DMS79 (cell line): ENCODE data around the gene FSTL5.

Experiments used
- DNase-seq: peaks from one replicate; lab custom pipeline; 2025; lab: John Stamatoyannopoulos, UW

FSTL5 gene

DNA sequence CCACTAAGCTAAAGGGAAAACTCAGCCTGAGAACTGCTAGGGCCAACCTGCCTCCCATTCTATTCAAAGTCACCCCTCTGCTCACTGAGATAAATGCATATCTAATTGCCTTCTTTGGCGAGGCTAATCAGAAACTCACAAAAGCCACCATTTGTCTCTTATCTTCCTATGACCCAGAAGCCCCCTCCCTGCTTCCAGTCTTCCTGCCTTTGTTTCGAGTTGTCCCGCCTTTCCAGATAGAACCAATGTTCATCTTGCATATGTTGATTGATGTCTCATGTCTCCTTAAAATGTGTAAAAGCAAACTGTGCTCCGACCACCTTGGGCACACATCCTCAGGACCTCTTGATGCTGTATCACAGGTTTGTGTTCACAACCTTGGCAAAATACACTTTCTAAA is 459.8 kb downstream of the FSTL5 start:
- no peak for DNase-seq

- no peak for DNase-seq
Observed at GRCh38 chr4:161702287-161702686, 461.5 kb downstream of the FSTL5 start.

DNA sequence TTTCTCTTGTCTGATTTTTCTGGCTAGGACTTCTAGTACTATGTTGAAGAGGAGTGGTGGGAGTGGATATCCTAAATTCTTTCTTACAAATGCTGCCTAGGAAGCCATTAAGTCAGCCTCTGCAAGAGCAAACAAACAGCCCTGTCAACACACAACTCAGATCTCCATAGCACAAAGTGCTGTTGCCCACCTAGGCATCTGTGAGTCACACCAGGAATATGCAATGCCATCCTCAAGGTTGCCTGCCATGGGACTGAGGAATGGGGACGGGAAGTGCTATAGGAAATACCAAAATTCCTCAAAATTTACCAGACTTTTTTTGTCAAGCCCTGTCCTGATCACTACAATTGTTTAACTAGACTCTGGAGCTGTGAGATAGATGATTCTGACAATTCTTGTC is 466.9 kb downstream of the FSTL5 start:
- DNase-seq: no peak

GRCh38 chr4:161680146-161680545 is 483.7 kb downstream of the FSTL5 start:
- no peak for DNase-seq

DNA sequence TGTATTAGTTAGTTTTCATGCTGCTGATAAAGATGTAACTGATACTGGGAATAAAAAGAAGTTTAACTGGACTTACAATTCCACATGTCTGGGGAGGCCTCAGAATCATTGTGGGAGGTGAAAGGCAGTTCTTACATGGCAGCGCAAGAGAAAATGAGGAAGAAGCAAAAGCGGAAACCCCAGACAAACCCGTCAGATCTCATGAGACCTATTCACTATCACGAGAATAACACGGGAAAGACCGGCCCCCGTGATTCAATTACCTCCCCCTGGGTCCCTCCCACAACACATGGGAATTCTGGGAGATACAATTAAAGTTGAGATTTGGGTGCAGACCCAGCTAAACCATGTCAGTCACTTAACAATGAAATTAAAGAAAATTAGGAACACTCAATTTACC is 499.1 kb downstream of the FSTL5 start:
- DNase-seq: no peak

- DNase-seq: no peak
Observed at GRCh38 chr4:161663844-161664243, 500.0 kb downstream of the FSTL5 start.

GRCh38 chr4:161658676-161659075 is 505.1 kb downstream of the FSTL5 start:
- no peak for DNase-seq

DNA sequence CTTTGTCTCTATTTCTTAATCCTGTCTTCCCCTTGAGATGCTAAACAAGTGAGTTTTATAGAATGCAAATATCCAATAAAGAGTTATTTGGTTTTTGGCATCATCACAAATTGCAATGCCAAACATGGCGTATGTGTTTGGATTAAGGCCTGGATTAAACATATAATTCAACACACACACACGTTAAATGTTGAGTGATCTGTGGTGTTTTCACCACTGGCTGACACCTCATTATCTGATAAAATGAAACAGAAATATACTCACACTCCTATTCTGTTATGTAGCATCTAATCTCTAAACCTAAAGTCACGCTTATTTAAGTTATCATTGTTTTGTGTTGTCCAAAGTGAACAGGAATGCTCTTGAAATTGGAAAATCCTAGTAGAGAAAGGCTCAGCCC is 506.2 kb downstream of the FSTL5 start:
- DNase-seq: no peak

DNA sequence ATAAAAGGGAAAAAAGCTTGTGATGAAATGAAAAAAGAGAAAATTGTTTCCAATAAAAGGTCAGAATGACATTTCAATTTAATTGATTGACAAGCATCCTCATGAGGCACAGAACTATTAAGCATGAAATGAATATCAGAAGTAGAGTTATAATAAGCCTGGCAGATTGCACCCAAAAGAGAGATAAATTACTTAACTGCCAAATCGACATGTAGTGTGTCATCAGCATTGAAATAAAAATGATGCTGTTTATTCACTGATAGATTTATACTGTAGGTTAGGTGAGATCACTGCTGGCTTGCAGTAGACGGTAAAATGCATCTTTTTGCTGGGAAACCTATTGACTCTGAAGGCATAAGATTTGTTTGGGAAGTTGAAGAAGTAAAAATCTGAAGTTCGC is 507.2 kb downstream of the FSTL5 start:
- DNase-seq: no peak

DNA sequence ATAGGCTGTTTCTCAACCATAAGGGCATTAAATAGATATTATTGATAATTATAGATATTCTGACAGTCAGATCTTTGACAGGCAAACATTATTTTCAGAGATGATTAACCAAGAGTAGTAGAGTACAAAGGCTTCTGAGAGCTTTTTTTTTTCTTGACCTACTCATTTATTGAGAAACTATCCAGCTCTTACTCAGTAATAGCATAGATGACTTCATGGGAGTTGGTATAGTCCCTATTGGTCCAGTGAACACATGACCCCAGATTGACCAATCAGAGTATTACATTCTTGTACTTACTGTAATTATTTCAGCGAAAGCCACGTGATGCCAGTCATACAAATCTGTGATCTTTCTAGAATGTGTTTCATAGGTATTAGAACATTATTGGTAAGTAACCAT is 508.7 kb downstream of the FSTL5 start:
- no peak for DNase-seq

DNA sequence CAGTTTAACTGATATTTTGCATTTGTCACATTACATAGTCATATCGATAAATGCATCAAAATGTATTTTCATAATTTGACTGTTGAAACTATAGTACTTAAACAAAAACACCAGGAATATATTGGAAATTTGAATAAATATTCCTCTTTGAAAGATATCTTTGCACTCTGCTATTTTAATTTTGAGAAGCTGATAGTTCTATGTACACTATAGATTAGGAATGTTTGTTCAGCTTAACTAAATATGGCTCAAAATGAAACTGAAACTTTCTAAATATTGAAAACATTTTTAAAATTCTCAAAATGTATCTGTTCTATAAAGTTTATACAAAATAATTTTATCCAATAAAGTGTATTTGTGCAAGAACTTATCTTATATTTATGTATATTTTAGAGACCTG is 510.1 kb downstream of the FSTL5 start:
- no peak for DNase-seq

DNA sequence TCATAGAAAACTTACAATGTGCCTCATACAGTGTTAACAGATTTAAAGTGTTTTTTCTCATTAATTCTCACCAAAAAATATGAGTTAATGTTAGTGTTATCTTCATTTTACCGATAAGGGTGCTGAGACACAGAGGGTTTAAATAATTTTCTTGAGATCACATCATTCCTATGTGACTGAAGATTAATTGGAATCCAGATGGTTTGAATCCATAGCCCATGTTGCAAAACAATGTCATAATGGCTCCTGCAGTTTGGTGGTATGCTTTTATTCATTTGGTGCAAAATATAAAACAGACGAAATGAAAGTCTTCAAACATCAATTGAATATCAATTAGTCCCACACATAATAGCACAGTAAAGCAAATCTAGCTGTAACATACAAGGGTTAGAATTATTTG is 512.2 kb downstream of the FSTL5 start:
- DNase-seq: no peak

GRCh38 chr4:161650812-161651211 is 513.0 kb downstream of the FSTL5 start:
- no peak for DNase-seq

DNA sequence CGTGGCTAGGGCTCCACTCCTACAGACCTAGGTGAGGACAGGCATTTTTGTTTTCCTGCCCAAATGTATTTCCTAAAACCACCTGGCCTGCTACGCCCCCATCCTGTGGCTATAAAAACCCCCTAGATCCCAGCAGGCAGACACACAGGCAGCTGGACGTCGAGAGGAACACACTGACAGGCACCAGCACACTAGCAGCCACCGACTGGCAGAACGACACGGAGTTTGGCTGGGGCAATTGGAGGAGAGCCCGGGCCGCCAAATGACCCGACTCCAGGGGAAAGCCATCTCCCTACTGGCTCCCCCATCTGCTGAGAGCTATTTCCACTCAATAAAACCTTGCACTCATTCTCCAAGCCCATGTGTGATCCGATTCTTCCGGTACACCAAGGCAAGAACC is 516.0 kb downstream of the FSTL5 start:
- DNase-seq: no peak

- DNase-seq: no peak
Observed at GRCh38 chr4:161642708-161643107, 521.1 kb downstream of the FSTL5 start.

DNA sequence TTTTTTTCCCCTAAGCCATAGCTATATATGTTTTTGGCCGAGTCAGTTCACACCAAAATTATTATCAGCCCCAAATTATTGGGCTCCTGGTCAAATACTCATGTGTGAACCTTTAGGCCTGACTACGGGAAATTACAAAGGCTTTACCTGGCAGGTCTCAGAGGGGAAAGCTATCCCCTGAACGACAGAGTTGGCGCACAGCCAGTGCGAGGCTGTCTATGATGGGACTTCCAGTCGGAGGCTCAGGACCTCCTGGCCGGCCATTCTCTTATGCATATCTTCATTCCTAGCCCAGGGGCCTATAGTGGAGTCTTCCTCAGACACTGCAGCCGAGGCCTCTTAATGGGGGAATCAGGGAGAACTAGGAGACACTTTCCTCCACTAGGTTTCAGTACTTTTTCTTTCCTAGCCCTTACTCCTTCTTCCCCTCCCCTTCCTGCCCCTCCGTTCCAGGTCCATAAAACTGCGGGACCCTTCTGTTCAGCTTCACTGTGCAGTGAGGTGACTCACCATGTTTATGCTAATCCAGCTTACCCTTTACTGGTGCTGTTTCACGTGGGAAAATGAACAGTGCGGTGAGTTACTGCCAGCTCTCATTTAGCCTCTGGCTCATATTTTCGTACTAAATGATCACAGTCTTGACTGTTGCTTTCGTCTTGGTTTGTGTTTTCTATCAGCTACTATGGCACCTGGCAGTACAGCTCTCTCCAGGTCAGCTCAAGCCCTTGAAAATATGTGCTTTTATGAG is 533.9 kb downstream of the FSTL5 start:
- no peak for DNase-seq

DNA sequence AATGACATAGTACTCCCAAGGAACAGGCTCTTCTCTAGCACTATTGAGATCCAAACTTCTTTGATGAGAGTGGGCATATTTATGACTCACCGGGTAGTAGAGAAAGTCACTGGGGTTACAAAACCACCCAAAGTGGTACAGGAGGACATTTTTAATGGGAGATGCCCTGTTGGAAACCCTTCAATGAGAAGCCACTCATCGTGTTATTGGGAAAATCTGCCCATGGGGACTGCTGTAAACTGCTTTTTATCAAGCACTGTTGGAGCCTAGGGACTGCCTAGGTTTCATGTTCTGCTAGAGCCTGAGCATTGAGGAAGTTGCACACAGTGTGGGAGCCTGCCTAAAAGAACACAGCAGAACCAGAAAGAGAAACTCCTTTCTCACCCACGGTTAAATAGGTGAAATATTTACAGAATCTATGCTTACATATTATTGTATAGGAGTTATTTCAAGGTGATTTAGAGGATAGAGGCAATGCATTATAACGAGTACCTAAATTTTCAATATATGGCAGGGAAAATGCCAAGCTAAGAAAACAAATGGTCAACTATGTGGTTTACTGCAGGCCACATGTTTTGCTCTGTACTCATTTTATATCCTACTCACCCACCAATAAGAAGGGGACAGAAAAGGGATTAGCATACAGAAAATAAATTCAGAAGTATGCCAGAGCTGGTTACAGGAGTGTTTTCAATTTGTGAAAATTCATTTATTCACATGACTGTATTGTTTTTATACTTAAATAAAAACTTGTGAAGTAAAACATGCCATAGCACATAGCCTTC is 559.1 kb downstream of the FSTL5 start:
- no peak for DNase-seq

DNA sequence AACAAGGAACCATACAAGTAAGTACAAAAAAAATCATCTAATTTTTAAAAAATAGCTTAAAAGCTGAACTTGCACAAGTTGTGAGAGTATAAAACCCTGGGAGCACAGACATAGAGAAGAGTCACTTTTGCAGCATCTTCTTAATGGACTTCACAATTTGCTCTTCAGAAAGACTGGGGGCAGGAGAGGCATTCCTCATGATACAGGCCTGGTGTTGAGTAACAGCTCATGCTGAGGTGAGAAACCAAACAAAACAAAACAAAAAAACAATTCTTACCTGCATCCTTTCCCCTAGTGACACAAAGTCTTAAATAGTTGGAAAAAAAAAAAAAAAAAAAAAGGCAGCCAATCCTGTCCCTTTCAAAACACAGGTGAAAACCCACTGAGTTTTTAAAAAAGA is 562.8 kb downstream of the FSTL5 start:
- no peak for DNase-seq

DNA sequence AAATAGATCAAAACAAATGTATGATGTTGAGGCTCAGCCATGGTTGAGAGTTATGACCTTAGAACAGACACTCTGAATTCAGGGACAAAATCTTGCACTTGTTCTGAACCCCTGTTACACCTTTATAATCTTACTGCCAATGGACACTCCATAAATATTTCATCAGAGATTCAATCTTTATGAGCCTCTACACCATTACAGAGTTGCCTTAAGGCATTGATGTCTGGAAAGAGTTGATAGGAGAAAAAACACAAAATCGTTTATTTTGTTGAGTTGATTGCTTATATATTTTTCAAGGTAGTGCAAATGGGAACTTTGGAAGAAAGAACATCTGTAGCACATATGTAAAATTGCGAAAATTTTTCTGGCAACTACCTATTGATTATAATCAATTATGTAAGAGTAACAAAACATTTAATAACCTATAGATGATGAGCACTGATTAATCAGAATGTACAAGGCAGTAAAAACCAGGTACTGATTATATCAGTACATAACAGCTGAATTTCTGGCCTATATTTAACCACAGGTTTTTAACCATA is 568.5 kb downstream of the FSTL5 start:
- no peak for DNase-seq

DNA sequence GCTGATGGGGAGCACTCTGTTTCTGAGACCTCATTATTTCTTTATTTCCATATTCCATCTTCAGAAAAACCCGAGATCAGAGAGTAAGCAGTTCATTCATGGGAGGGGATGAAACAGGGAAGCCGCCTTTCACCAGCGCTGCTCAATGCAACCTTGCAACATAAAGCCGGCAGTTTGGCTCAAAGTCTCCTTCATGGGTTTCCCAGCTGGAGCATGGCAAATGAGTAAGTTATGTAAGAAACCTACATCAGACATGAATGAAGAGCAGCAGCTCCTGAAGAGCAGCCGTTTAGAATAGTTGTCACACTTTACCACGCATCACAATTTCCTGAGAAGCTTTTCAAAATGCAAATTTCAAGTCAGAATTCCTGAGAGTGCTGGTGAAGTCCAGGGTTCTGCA is 578.8 kb downstream of the FSTL5 start:
- DNase-seq: no peak

- no peak for DNase-seq
Observed at GRCh38 chr4:161583549-161583948, 580.3 kb downstream of the FSTL5 start.

DNA sequence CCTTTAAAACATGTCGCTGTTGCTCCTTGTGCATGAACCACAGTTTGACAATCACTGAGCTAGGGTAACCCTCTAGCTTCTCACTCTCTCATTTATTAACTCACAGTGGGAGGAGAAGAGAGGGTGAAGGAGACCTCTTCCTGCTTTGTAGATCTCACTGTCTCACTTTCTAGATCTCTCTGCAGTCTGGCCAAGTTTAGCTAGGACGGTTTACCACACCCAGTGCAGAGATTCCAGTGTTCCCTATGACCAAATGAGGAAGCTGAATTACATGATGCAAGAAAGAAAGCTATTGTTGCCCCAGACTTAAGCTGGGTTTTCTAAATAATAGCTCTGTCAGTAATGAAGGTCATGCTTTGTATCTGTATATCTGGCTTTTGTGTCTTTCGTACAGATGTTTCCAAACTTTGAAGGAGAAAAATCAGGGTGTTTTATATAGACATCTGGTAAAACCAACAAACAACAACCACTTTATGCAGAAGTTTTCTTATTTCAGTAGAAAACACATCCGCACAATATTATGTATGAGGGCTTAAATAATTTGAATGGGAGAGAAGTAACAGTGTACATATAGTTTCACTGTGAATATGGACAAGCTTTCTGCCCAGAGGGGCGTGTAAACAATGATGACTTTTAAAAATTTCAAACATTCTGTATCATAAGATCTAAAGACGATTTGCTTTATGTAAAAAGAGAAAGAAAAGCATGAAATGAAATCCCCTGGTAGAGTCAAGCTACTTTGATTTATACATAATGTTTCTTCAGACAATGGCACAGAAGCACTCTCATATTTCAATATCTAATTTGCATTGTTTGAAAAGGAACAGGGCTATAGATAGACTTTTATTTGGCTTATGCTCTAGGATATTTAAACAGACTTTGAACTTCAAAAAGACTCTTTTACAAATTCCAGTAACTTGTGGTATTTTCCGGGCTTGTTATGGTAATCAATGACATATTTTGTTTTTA is 582.3 kb downstream of the FSTL5 start:
- no peak for DNase-seq
